ENCODE results near the gene B4GALT2. TPM values are rescaled to one million over a fixed set of nuclear protein-coding genes. Genes with fewer than 3 reads are reported as not detected.

Gene B4GALT2
- total RNA-seq, 1 experiment from 2014 or later = 66.2 TPM

GRCh38 chr1:44030605-44031251 is 51.7 kb downstream of the B4GALT2 start:
- Histone ChIP-seq H3K27ac (peak overlapping the region; percentile 91), H3K27me3 (ENCODE audit: insufficient read depth, low read depth) (no peaks in the 10 kb centered on the region), H3K4me3 (peak overlapping the region; percentile 97), H3K9me3 (ENCODE audit: insufficient read depth, low read depth) (no peaks in the 10 kb centered on the region), H3K4me1 (replicated peaks; ENCODE audit: insufficient read depth) (peaks cover 50% of the 10 kb centered on the region), H3K79me2 (ENCODE audit: low read depth) (peaks cover 39% of the 10 kb centered on the region), H3K4me2 (peak overlapping the region; percentile 99), H3K9me2 (ENCODE audit: insufficient read depth) (no peaks in the 10 kb centered on the region), H3K36me3 (ENCODE audit: low read depth) (peaks cover 14% of the 10 kb centered on the region), H4K20me1 (ENCODE audit: insufficient read depth) (no peaks in the 10 kb centered on the region), H2AFZ (peak overlapping the region; percentile 68), H3F3A (ENCODE audit: insufficient read depth, low read depth) (peaks cover 64% of the 10 kb centered on the region)
- DNase-seq = no peak
- no peak for TF ChIP-seq EZH2 (IDR thresholded peaks at IDR 0.05; ENCODE audit: low read depth)
- TF ChIP-seq, protein P1, sequence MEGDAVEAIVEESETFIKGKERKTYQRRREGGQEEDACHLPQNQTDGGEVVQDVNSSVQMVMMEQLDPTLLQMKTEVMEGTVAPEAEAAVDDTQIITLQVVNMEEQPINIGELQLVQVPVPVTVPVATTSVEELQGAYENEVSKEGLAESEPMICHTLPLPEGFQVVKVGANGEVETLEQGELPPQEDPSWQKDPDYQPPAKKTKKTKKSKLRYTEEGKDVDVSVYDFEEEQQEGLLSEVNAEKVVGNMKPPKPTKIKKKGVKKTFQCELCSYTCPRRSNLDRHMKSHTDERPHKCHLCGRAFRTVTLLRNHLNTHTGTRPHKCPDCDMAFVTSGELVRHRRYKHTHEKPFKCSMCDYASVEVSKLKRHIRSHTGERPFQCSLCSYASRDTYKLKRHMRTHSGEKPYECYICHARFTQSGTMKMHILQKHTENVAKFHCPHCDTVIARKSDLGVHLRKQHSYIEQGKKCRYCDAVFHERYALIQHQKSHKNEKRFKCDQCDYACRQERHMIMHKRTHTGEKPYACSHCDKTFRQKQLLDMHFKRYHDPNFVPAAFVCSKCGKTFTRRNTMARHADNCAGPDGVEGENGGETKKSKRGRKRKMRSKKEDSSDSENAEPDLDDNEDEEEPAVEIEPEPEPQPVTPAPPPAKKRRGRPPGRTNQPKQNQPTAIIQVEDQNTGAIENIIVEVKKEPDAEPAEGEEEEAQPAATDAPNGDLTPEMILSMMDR (conservative IDR thresholded peaks at IDR 0.05) = no peak; the same call in 1 of the 2 replicates
- intact Hi-C loops (cut with micrococcal nuclease; ENCODE audit: unreplicated experiment) = loop anchor here (1.0 to 10.0 kb wide), 7 partner anchors 38 to 774 kb away; partner anchors contain the start of genes ARMH1, BTBD19, CCDC24 and DYNLT4
- no TSS peak for BruUV-seq (replicated peaks)
- CTCF ChIA-PET = interaction anchor here (0.6 kb wide), 2 partner anchors 178 to 193 kb away, joined by 7 read pairs; no protein-coding TSS in a partner anchor
- POLR2A ChIA-PET (ENCODE audit: unreplicated experiment) = interaction anchor here (0.6 to 0.8 kb wide), 4 partner anchors 58 to 823 kb away, joined by 3 to 5 read pairs (median 4); no protein-coding TSS in a partner anchor

DNA sequence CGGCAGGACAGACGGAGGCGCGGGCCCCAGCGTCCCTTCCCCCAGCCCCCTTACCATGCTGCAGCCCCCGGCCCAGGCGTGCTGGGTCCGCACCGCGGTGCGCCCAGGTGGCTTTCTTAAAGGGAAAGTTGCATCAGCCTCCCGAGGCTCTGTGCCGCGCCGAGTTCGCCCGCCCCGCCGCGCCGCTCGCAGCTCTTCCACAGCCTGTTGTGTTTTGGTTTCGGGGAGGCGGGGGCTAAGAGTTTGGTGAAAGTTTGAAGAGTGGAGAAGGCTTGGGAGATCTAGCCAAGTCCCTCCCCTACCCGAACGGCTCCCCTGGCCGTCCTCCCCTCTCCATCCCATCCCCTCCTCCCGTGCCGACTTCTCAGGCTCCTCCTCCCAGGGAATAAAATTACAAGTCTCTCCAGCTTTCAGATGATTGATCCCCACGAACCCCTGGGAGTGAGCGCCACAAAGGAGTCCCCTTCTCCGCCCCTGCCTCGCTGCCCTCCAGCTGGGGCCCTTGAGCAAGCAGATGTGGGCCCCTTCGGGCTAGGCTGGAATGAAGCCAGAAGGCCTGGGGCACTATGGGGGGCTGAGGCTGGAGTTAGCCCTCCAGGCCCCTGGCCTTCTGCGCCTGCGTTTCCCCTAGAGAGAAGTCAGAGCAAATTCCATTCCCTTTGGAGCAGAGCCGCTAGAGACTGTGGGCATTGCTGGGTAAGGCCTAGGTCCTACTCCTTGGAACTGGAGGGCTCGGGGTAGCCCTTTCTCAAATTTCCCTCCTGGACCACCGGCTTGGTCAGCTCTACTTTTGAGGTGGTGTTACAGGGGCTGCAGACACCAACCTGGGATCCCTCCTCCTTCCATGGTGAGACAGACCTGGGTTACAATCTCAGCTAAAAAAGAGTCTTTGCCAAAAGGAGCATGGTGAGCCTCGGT is 52.5 kb downstream of the B4GALT2 start, which contains the start of gene SLC6A9:
Gene SLC6A9, minus strand, starts transcription at position 211 of the 918 bp plus-strand sequence. CDS start 7,185 bp downstream, outside the sequence.
- TF ChIP-seq, protein P1 (conservative IDR thresholded peaks at IDR 0.05) = no peak
- no peak for TF ChIP-seq EZH2 (IDR thresholded peaks at IDR 0.05; ENCODE audit: low read depth)
- peaks cover 13% of the 10 kb centered on the region for H3K36me3 ChIP-seq (ENCODE audit: low read depth)
- intact Hi-C loops (cut with micrococcal nuclease; ENCODE audit: unreplicated experiment) = loop anchor here (5.0 to 10.0 kb wide), 6 partner anchors 39 to 773 kb away; partner anchors contain the start of genes BTBD19, CCDC24, DYNLT4 and HYI
- BruUV-seq (replicated peaks) = TSS peak; percentile 62
- ChIA-PET POLR2A (ENCODE audit: unreplicated experiment) (interaction anchor here (0.6 to 0.7 kb wide), 3 partner anchors 85 to 824 kb away, joined by 3 to 38 read pairs (median 4); partner anchors contain the start of gene IPO13), CTCF (interaction anchor here (0.6 to 0.7 kb wide), 5 partner anchors 21 to 194 kb away, joined by 3 to 8 read pairs (median 7); no protein-coding TSS in a partner anchor)
- H3K4me1 ChIP-seq (replicated peaks; ENCODE audit: insufficient read depth) = peaks cover 45% of the 10 kb centered on the region
- peak within 1 kb of the TSS; percentile 97 for H3K4me3 ChIP-seq
- H4K20me1 ChIP-seq (ENCODE audit: insufficient read depth) = no peaks in the 10 kb centered on the region
- peak within 1 kb of the TSS; percentile 91 for H3K27ac ChIP-seq
- no peaks in the 10 kb centered on the region for H3K9me3 ChIP-seq (ENCODE audit: insufficient read depth, low read depth)
- no peaks in the 10 kb centered on the region for H3K9me2 ChIP-seq (ENCODE audit: insufficient read depth)
- H3K4me2 ChIP-seq = peak within 1 kb of the TSS; percentile 99
- peaks cover 63% of the 10 kb centered on the region for H3F3A ChIP-seq (ENCODE audit: insufficient read depth, low read depth)
- peaks cover 33% of the 10 kb centered on the region for H3K79me2 ChIP-seq (ENCODE audit: low read depth)
- H3K27me3 ChIP-seq (ENCODE audit: insufficient read depth, low read depth) = no peaks in the 10 kb centered on the region
- H2AFZ ChIP-seq = peak within 1 kb of the TSS; percentile 68
- peak; percentile 72 to 76 for DNase-seq
